ENCODE data around the gene PNRC1.
"Not testable (repeated sequence)": the region's sequence is repeated elsewhere in the genome, so short reads cannot be mapped to it uniquely, and the experiment has no call there.

The PNRC1 gene

DNA sequence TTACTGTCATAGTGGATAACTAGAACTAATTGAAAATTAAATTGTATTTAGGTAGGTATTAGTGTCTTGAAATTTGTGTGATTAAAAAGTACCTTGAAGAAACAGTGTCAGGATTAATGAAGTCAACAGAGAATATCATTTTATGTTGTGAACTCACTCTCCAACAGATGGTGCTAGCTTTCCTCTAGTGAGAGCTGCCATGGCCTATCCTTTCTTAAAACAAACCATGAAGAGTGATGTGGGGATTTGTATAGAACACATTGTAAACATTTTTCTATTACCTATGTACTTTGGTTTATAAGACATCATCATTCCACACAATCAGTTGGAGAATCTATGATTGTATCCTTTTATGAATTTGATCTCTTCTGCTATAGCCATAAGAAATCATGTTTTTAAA lies 42.1 kb downstream of the PNRC1 start:
- Histone ChIP-seq H3K4me1 (no peaks in the 10 kb centered on the region; the same call in 1 of the 2 replicates), H3K4me3 (ENCODE audit: low read depth, low read length) (no peak overlapping the region), H3K9me3 (no peaks in the 10 kb centered on the region), H3K27me3 (no peaks in the 10 kb centered on the region), H3K36me3 (peaks cover under 1% of the 10 kb centered on the region; the same call in 1 of the 2 replicates)
- TF ChIP-seq, protein P1, sequence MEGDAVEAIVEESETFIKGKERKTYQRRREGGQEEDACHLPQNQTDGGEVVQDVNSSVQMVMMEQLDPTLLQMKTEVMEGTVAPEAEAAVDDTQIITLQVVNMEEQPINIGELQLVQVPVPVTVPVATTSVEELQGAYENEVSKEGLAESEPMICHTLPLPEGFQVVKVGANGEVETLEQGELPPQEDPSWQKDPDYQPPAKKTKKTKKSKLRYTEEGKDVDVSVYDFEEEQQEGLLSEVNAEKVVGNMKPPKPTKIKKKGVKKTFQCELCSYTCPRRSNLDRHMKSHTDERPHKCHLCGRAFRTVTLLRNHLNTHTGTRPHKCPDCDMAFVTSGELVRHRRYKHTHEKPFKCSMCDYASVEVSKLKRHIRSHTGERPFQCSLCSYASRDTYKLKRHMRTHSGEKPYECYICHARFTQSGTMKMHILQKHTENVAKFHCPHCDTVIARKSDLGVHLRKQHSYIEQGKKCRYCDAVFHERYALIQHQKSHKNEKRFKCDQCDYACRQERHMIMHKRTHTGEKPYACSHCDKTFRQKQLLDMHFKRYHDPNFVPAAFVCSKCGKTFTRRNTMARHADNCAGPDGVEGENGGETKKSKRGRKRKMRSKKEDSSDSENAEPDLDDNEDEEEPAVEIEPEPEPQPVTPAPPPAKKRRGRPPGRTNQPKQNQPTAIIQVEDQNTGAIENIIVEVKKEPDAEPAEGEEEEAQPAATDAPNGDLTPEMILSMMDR (IDR thresholded peaks at IDR 0.05; ENCODE audit: low read depth, low read length), result peak; percentile 72
- DNase-seq, result no peak

DNA sequence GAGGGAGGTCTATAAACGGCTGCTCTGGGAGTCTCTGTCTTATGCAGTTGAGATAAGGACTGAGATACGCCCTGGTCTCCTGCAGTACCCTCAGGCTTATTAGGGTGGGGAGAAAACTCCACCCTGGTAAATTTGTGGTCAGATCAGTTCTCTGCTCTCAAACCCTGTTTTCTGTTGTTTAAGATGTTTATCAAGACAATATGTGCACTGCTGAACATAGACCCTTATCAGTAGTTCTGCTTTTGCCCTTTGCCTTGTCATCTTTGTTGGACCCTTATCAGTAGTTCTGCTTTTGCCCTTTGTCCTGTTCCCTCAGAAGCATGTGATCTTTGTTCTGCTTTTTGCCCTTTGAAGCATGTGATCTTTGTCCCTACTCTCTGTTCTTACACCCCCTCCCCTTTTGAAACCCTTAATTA lies 47.7 kb downstream of the PNRC1 start:
- H3K27me3 ChIP-seq; DNase-seq; H3K9me3 ChIP-seq; H3K36me3 ChIP-seq; H3K4me3 ChIP-seq (ENCODE audit: low read depth, low read length); H3K4me1 ChIP-seq: not testable (repeated sequence)

DNA sequence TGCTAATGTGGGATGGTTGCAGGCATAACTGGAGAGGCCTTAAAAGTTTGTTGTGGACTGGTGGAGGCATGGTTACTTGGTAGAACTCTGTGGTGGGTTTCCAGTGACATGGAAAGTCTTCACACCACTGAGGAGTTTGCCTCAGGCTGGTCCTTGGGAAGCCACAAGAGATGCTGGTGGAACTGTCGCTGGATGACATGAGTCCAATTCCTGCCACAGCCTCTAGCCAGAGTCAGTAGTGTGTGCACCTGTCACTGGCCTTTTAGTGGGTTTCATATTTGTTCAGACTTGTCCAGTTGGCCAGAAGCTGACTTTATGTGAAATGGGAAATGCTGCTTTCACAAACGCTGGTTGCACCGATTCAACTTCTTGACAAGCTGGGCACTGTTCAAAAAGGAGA lies 51.0 kb downstream of the PNRC1 start:
- TF ChIP-seq, protein P1 (IDR thresholded peaks at IDR 0.05; ENCODE audit: low read depth, low read length), result no peak
- no peak for DNase-seq
- H3K36me3 ChIP-seq, result no peaks in the 10 kb centered on the region
- no peak overlapping the region for H3K4me3 ChIP-seq (ENCODE audit: low read depth, low read length)
- no peaks in the 10 kb centered on the region for H3K27me3 ChIP-seq
- H3K9me3 ChIP-seq, result no peaks in the 10 kb centered on the region
- H3K4me1 ChIP-seq, result no peaks in the 10 kb centered on the region

- Histone ChIP-seq H3K9me3 (no peaks in the 10 kb centered on the region), H3K27me3 (no peaks in the 10 kb centered on the region), H3K36me3 (no peaks in the 10 kb centered on the region), H3K4me1 (no peaks in the 10 kb centered on the region), H3K4me3 (ENCODE audit: low read depth, low read length) (no peak overlapping the region)
- TF ChIP-seq, protein P1 (IDR thresholded peaks at IDR 0.05; ENCODE audit: low read depth, low read length), result no peak
- DNase-seq, result no peak
Observed at GRCh38 chr6:89132057-89132456, 51.5 kb downstream of the PNRC1 start.

- Histone ChIP-seq H3K4me1 (no peaks in the 10 kb centered on the region), H3K9me3 (no peaks in the 10 kb centered on the region), H3K27me3 (no peaks in the 10 kb centered on the region), H3K36me3 (no peaks in the 10 kb centered on the region), H3K4me3 (ENCODE audit: low read depth, low read length) (no peak overlapping the region)
- DNase-seq, result no peak
- TF ChIP-seq, protein P1 (IDR thresholded peaks at IDR 0.05; ENCODE audit: low read depth, low read length), result no peak
Observed at GRCh38 chr6:89133981-89134380, 53.4 kb downstream of the PNRC1 start.

- no peak overlapping the region for H3K4me3 ChIP-seq (ENCODE audit: low read depth, low read length)
- no peaks in the 10 kb centered on the region for H3K36me3 ChIP-seq
- H3K9me3 ChIP-seq, result no peaks in the 10 kb centered on the region
- H3K27me3 ChIP-seq, result no peaks in the 10 kb centered on the region
- TF ChIP-seq, protein P1 (IDR thresholded peaks at IDR 0.05; ENCODE audit: low read depth, low read length), result no peak
- no peak for DNase-seq
- no peaks in the 10 kb centered on the region for H3K4me1 ChIP-seq
Observed at GRCh38 chr6:89134723-89135122, 54.2 kb downstream of the PNRC1 start.
